ENCODE data around the gene PRRC1. TPM values are rescaled to one million over a fixed set of nuclear protein-coding genes. Genes with fewer than 3 reads are reported as not detected.

The PRRC1 gene
- 97.1 and 103 TPM in 2 replicates for total RNA-seq
- long read RNA-seq, full-length matches to known transcripts = 35 of 84 reads
- long read RNA-seq, partial matches to known transcripts = 26 of 84 reads
- long read RNA-seq, other reads (novel, unspliced or antisense) = 23 of 84 reads

DNA sequence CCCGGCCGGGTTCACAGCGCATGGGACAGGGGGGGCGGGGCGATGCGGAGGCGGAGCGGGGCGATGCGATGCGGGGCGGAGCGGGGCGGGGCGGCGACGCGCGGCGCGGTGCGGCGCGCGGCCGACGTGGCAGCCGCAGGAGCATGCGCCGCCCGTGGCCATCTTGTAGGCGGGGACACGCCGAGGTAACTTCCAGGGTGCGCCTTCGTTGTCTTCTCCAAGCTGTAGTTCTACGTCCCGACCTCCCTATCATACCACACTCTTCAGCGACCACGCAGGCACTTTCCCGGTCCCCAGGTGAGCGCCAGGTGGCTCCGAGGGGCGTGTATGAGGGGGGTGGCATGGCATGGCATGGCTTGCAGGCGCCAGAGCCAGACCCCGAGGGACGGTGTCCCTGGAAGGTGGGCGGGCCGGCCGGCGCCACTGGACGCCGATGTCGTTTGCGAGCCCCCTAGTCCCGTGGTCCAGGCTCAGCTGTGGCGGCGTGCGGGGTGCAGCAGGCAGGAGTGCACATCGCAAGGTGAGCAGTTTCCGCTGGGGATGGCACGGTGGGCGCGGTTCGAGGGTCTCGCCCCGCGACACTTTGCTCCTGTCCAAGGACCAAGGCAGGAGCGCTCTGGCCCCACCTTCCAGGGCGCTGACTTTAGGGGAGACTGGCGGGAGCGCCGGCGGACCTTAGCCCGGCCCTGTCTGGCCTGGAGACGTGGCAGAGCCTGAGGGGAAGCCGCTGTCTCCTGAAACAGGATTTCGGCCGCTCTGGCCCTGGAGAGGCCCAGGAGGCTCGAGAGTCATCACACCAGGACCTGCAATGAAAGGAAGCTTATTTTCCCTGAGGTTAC lies at the start of gene PRRC1:
PRRC1 (plus strand) TSS at position 161 of the 839 bp plus-strand sequence. CDS start 5,840 bp downstream, outside the sequence.
- peaks cover 35% of the 10 kb centered on the region for H3K4me1 Mint-ChIP-seq (ENCODE audit: unreplicated experiment)
- peak within 1 kb of the TSS; percentile 83 for H3K27ac Mint-ChIP-seq (ENCODE audit: unreplicated experiment)
- peaks cover 9% of the 10 kb centered on the region for H3K9me3 Mint-ChIP-seq (ENCODE audit: unreplicated experiment)
- peak; percentile 91 for DNase-seq (ENCODE audit: extremely low spot score, unreplicated experiment)
- H3K27me3 Mint-ChIP-seq (ENCODE audit: unreplicated experiment) = no peaks in the 10 kb centered on the region
- TF ChIP-seq CTCF (IDR thresholded peaks at IDR 0.05) = no peak
- H3K36me3 Mint-ChIP-seq (ENCODE audit: unreplicated experiment) = peaks cover 29% of the 10 kb centered on the region
- H3K4me3 Mint-ChIP-seq (ENCODE audit: unreplicated experiment) = peak within 1 kb of the TSS; percentile 85

DNA sequence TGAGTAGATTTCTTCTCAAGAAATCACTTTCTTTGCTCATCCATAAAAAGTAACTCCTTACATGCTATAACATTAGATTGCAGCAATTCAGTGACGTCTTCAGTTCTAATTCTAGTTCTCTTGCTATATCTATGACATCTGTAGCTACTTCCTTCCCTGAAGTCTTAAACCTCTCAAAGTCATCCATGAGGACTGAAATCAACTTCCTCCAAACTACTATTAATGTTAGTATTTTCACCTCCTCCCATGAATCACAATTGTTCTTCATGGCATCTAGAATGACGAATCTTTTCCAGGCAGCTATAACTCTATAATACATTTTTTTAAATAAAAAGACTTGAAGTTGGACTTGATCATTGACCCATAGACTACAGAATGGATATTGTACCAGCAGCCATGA lies 46.2 kb upstream of the PRRC1 start:
- no peak overlapping the region for H3K27ac Mint-ChIP-seq (ENCODE audit: unreplicated experiment)

GRCh38 chr5:127472700-127473099 lies 44.7 kb upstream of the PRRC1 start:
- H3K4me1 Mint-ChIP-seq (ENCODE audit: unreplicated experiment) = no peaks in the 10 kb centered on the region
- no peaks in the 10 kb centered on the region for H3K9me3 Mint-ChIP-seq (ENCODE audit: unreplicated experiment)
- H3K4me3 Mint-ChIP-seq (ENCODE audit: unreplicated experiment) = no peak overlapping the region
- no peaks in the 10 kb centered on the region for H3K36me3 Mint-ChIP-seq (ENCODE audit: unreplicated experiment)
- H3K27me3 Mint-ChIP-seq (ENCODE audit: unreplicated experiment) = peaks cover 12% of the 10 kb centered on the region
- H3K27ac Mint-ChIP-seq (ENCODE audit: unreplicated experiment) = no peak overlapping the region
- TF ChIP-seq CTCF (IDR thresholded peaks at IDR 0.05) = no peak
- DNase-seq (ENCODE audit: extremely low spot score, unreplicated experiment) = no peak

More for the DNA sequence above, 46.2 kb upstream of the PRRC1 start:
- DNase-seq (ENCODE audit: extremely low spot score, unreplicated experiment) = no peak
- no peaks in the 10 kb centered on the region for H3K36me3 Mint-ChIP-seq (ENCODE audit: unreplicated experiment)
- H3K4me1 Mint-ChIP-seq (ENCODE audit: unreplicated experiment) = no peaks in the 10 kb centered on the region
- no peak overlapping the region for H3K4me3 Mint-ChIP-seq (ENCODE audit: unreplicated experiment)
- TF ChIP-seq CTCF (IDR thresholded peaks at IDR 0.05) = no peak
- H3K9me3 Mint-ChIP-seq (ENCODE audit: unreplicated experiment) = no peaks in the 10 kb centered on the region
- peaks cover 12% of the 10 kb centered on the region for H3K27me3 Mint-ChIP-seq (ENCODE audit: unreplicated experiment)

- H3K27ac Mint-ChIP-seq (ENCODE audit: unreplicated experiment) = no peak overlapping the region
- H3K36me3 Mint-ChIP-seq (ENCODE audit: unreplicated experiment) = no peaks in the 10 kb centered on the region
- TF ChIP-seq CTCF (IDR thresholded peaks at IDR 0.05) = no peak
- H3K27me3 Mint-ChIP-seq (ENCODE audit: unreplicated experiment) = peaks cover 9% of the 10 kb centered on the region
- H3K4me1 Mint-ChIP-seq (ENCODE audit: unreplicated experiment) = peaks cover 2% of the 10 kb centered on the region
- DNase-seq (ENCODE audit: extremely low spot score, unreplicated experiment) = no peak
- no peaks in the 10 kb centered on the region for H3K9me3 Mint-ChIP-seq (ENCODE audit: unreplicated experiment)
- no peak overlapping the region for H3K4me3 Mint-ChIP-seq (ENCODE audit: unreplicated experiment)
These were observed 31.0 kb upstream of the PRRC1 start for GRCh38 chr5:127486471-127486870.

All from osteocyte (in vitro differentiated cells).